Trophoblast cell (in vitro differentiated cells and primary cell): ENCODE data around the gene CXCL6.

Experiments
- DNase-seq, 2 donors: peaks; one replicate each; pipeline ENCODE4 v3.0.0-alpha.2; 2016
- H2AFZ ChIP-seq: 2 replicates; pipeline ENCODE4 v1.6.1; 2013; ENCODE audit warnings: low read length, moderate library complexity, mild to moderate bottlenecking; ENCODE audit not compliant: insufficient read depth, poor library complexity
- H2AK5ac ChIP-seq: 2 replicates; pipeline ENCODE4 v1.6.1; 2013; ENCODE audit warnings: mild to moderate bottlenecking, low read length
- H2BK120ac ChIP-seq: 2 replicates; pipeline ENCODE4 v1.6.1; 2013; ENCODE audit warnings: low read length, mild to moderate bottlenecking, moderate library complexity; ENCODE audit not compliant: insufficient read depth, poor library complexity
- H2BK12ac ChIP-seq: 2 replicates; pipeline ENCODE4 v1.6.1; 2013; ENCODE audit warnings: mild to moderate bottlenecking, low read length, moderate library complexity
- H2BK5ac ChIP-seq: 2 replicates; pipeline ENCODE4 v1.6.1; 2013; ENCODE audit warnings: low read length, low read depth, moderate library complexity, mild to moderate bottlenecking; ENCODE audit not compliant: poor library complexity
- H3K14ac ChIP-seq: 2 replicates; pipeline ENCODE4 v1.6.1; 2013; ENCODE audit warnings: mild to moderate bottlenecking, low read length
- H3K18ac ChIP-seq: 2 replicates; pipeline ENCODE4 v1.6.1; 2013; ENCODE audit warnings: mild to moderate bottlenecking, low read length
- H3K23ac ChIP-seq: 2 replicates; pipeline ENCODE4 v1.6.1; 2013; ENCODE audit warnings: low read length
- H3K27ac ChIP-seq: 2 replicates; pipeline ENCODE4 v1.5.1; 2013; ENCODE audit warnings: low read depth, mild to moderate bottlenecking, inconsistent platforms, low read length, moderate library complexity
- H3K27me3 ChIP-seq: 2 replicates; pipeline ENCODE4 v1.6.1; 2013; ENCODE audit warnings: inconsistent platforms, mild to moderate bottlenecking, low read length, moderate library complexity; ENCODE audit not compliant: insufficient read depth
- H3K36me3 ChIP-seq, 2 experiments: 1 replicate in 1 of 2; 2 replicates in 1 of 2; pipeline ENCODE4 v1.6.1; 2013; ENCODE audit warnings: low read length in 2 of 2, mild to moderate bottlenecking in 2 of 2, moderate library complexity in 1 of 2; ENCODE audit not compliant: insufficient read depth in 2 of 2, control insufficient read depth in 1 of 2
- H3K4ac ChIP-seq: 2 replicates; pipeline ENCODE4 v1.6.1; 2013; ENCODE audit warnings: low read depth, mild to moderate bottlenecking, low read length, moderate library complexity
- H3K4me1 ChIP-seq, 2 experiments: 1 replicate in 1 of 2; 2 replicates in 1 of 2; pipeline ENCODE4 v1.6.1; 2013; ENCODE audit warnings: low read length in 2 of 2, mild to moderate bottlenecking in 2 of 2, moderate library complexity in 1 of 2; ENCODE audit not compliant: insufficient read depth in 2 of 2, control insufficient read depth in 1 of 2
- H3K4me2 ChIP-seq: 2 replicates; pipeline ENCODE4 v1.6.1; 2013; ENCODE audit warnings: inconsistent platforms, mild to moderate bottlenecking, low read length, moderate library complexity
- H3K4me3 ChIP-seq: 2 replicates; pipeline ENCODE4 v1.5.1; 2013; ENCODE audit warnings: mild to moderate bottlenecking, low read depth, low read length, inconsistent platforms
- H3K79me1 ChIP-seq: one replicate; pipeline ENCODE4 v1.6.1; 2013; ENCODE audit warnings: low read length
- H3K79me2 ChIP-seq: 2 replicates; pipeline ENCODE4 v1.6.1; 2013; ENCODE audit warnings: low read length, mild to moderate bottlenecking; ENCODE audit not compliant: control insufficient read depth, insufficient read depth, poor library complexity
- H3K9ac ChIP-seq: 2 replicates; pipeline ENCODE4 v1.6.1; 2013; ENCODE audit warnings: mild to moderate bottlenecking, low read length
- H3K9me3 ChIP-seq: 2 replicates; pipeline ENCODE4 v1.6.1; 2013; ENCODE audit warnings: low read depth, mild to moderate bottlenecking, control low read depth, inconsistent platforms, low read length; ENCODE audit not compliant: insufficient read depth
- H4K12ac ChIP-seq: 2 replicates; pipeline ENCODE4 v1.6.1; 2013; ENCODE audit warnings: low read depth, mild to moderate bottlenecking, low read length, moderate library complexity
- H4K8ac ChIP-seq: 2 replicates; pipeline ENCODE4 v1.6.1; 2013; ENCODE audit warnings: low read depth, mild to moderate bottlenecking, low read length, moderate library complexity
- H4K91ac ChIP-seq: one replicate; pipeline ENCODE4 v1.6.1; 2013; ENCODE audit warnings: low read depth, mild to moderate bottlenecking, low read length, moderate library complexity
- WGBS: extraction: QIAGEN DNeasy Blood & Tissue Kit; methylation state at CpG from one replicate; pipeline ENCODE4 v1.1.7; 2013; ENCODE audit warnings: missing lambda C conversion rate; ENCODE audit not compliant: insufficient read length, insufficient coverage; ENCODE audit errors: extremely low coverage; 5-methylcytosine and 5-hydroxymethylcytosine counted together

Gene CXCL6

GRCh38 chr4:73839715-73840114 lies 3.2 kb downstream of the CXCL6 start:
- Histone ChIP-seq H3K4me2 (no peak overlapping the region), H3K36me3 (no peaks in the 10 kb centered on the region), H2BK120ac (no peak overlapping the region), H2BK5ac (no peak overlapping the region), H4K91ac (no peak overlapping the region), H3K27me3 (no peaks in the 10 kb centered on the region), H3K4me3 (no peak overlapping the region), H3K27ac (no peak overlapping the region), H3K18ac (no peak overlapping the region), H3K9ac (no peak overlapping the region), H3K79me1 (no peaks in the 10 kb centered on the region), H3K4ac (no peak overlapping the region), H3K79me2 (no peaks in the 10 kb centered on the region), H3K4me1 (peaks cover 5 to 9% of the 10 kb centered on the region in 2 experiments), H4K12ac (no peak overlapping the region), H4K8ac (no peak overlapping the region), H2AFZ (no peak overlapping the region), H2BK12ac (no peak overlapping the region), H3K14ac (no peak overlapping the region), H3K9me3 (no peaks in the 10 kb centered on the region), H2AK5ac (no peak overlapping the region), H3K23ac (no peak overlapping the region)
- WGBS, result no CpG with 5 or more reads among the region's 3 CpGs
- DNase-seq, result no peak

- H3K27ac ChIP-seq, result no peak overlapping the region
- H3K9ac ChIP-seq, result no peak overlapping the region
Measured at GRCh38 chr4:73841243-73841925, 4.9 kb downstream of the CXCL6 start.

GRCh38 chr4:73842696-73843095 lies 6.2 kb downstream of the CXCL6 start:
- H3K36me3 ChIP-seq, result no peaks in the 10 kb centered on the region
- H3K18ac ChIP-seq, result no peak overlapping the region
- H2AK5ac ChIP-seq, result no peak overlapping the region
- H3K4me1 ChIP-seq, result no peaks in the 10 kb centered on the region
- H3K27ac ChIP-seq, result no peak overlapping the region
- no peak overlapping the region for H4K91ac ChIP-seq
- no peaks in the 10 kb centered on the region for H3K79me1 ChIP-seq
- H3K9me3 ChIP-seq, result no peaks in the 10 kb centered on the region
- H3K27me3 ChIP-seq, result no peaks in the 10 kb centered on the region
- H3K23ac ChIP-seq, result no peak overlapping the region
- H2BK5ac ChIP-seq, result no peak overlapping the region
- H2BK12ac ChIP-seq, result no peak overlapping the region
- H2BK120ac ChIP-seq, result no peak overlapping the region
- no peak for DNase-seq
- no peak overlapping the region for H3K4ac ChIP-seq
- no peak overlapping the region for H4K12ac ChIP-seq
- H3K4me3 ChIP-seq, result no peak overlapping the region
- H3K14ac ChIP-seq, result no peak overlapping the region
- H2AFZ ChIP-seq, result no peak overlapping the region
- no peak overlapping the region for H3K4me2 ChIP-seq
- H4K8ac ChIP-seq, result no peak overlapping the region
- no peak overlapping the region for H3K9ac ChIP-seq
- H3K79me2 ChIP-seq, result no peaks in the 10 kb centered on the region

More at GRCh38 chr4:73841243-73841925, 4.9 kb downstream of the CXCL6 start:
- Histone ChIP-seq H2BK5ac (no peak overlapping the region), H3K23ac (no peak overlapping the region), H4K8ac (no peak overlapping the region), H3K4ac (no peak overlapping the region), H3K4me3 (no peak overlapping the region), H4K91ac (no peak overlapping the region), H4K12ac (no peak overlapping the region), H3K79me1 (no peaks in the 10 kb centered on the region), H3K4me2 (no peak overlapping the region), H3K14ac (no peak overlapping the region), H2BK12ac (no peak overlapping the region), H3K18ac (no peak overlapping the region), H2AFZ (no peak overlapping the region), H2BK120ac (no peak overlapping the region), H3K27me3 (no peaks in the 10 kb centered on the region), H3K4me1 (peaks cover 5 to 6% of the 10 kb centered on the region in 2 experiments), H3K79me2 (no peaks in the 10 kb centered on the region), H2AK5ac (no peak overlapping the region), H3K36me3 (no peaks in the 10 kb centered on the region), H3K9me3 (no peaks in the 10 kb centered on the region)
- DNase-seq, result no peak
- WGBS, result no CpG with 5 or more reads among the region's 4 CpGs

- Histone ChIP-seq H3K4me2 (no peak overlapping the region), H3K27me3 (no peaks in the 10 kb centered on the region), H4K91ac (no peak overlapping the region), H3K4ac (no peak overlapping the region), H3K4me1 (no peaks in the 10 kb centered on the region), H4K12ac (no peak overlapping the region), H2BK5ac (no peak overlapping the region), H2BK120ac (no peak overlapping the region), H3K4me3 (no peak overlapping the region), H3K14ac (no peak overlapping the region), H4K8ac (no peak overlapping the region), H3K9ac (no peak overlapping the region), H2AFZ (no peak overlapping the region), H3K79me1 (no peaks in the 10 kb centered on the region), H3K27ac (no peak overlapping the region), H3K23ac (no peak overlapping the region), H2BK12ac (no peak overlapping the region), H3K79me2 (no peaks in the 10 kb centered on the region), H2AK5ac (no peak overlapping the region), H3K9me3 (no peaks in the 10 kb centered on the region), H3K36me3 (no peaks in the 10 kb centered on the region), H3K18ac (no peak overlapping the region)
- no peak for DNase-seq
Measured at GRCh38 chr4:73843369-73843768, 6.9 kb downstream of the CXCL6 start.
